Mesenchymal stem cell (in vitro differentiated cells and primary cell): ENCODE measurements around the gene GIMAP5.

ENCODE experiments used
- DNase-seq: peaks from one replicate; pipeline ENCODE4 v3.0.0-alpha.2; 2013
- H2AFZ ChIP-seq: one replicate; pipeline ENCODE4 v1.6.1; 2013; ENCODE audit warnings: low read depth, mild to moderate bottlenecking, control low read depth, inconsistent platforms, low read length, moderate library complexity
- H2AK5ac ChIP-seq: 2 replicates; pipeline ENCODE4 v1.6.1; 2013; ENCODE audit warnings: low read length, moderate library complexity, mild to moderate bottlenecking, inconsistent platforms; ENCODE audit not compliant: severe bottlenecking
- H2BK120ac ChIP-seq: one replicate; pipeline ENCODE4 v1.6.1; 2013; ENCODE audit warnings: low read depth, mild to moderate bottlenecking, inconsistent platforms, low read length, moderate library complexity
- H2BK12ac ChIP-seq, 2 experiments: one replicate each; pipeline ENCODE4 v1.6.1; 2013; ENCODE audit warnings: inconsistent platforms in 2 of 2, low read length in 2 of 2, mild to moderate bottlenecking in 2 of 2, moderate library complexity in 2 of 2, control low read depth in 1 of 2
- H2BK15ac ChIP-seq: one replicate; pipeline ENCODE4 v1.6.1; 2013; ENCODE audit warnings: mild to moderate bottlenecking, low read depth, inconsistent platforms; ENCODE audit not compliant: poor library complexity, severe bottlenecking
- H2BK5ac ChIP-seq: 2 replicates; pipeline ENCODE4 v1.6.1; 2013; ENCODE audit warnings: low read depth, mild to moderate bottlenecking, low read length, control low read depth, inconsistent platforms; ENCODE audit not compliant: poor library complexity, severe bottlenecking
- H3K14ac ChIP-seq, 2 experiments: one replicate each; pipeline ENCODE4 v1.6.1; 2013; ENCODE audit warnings: inconsistent platforms in 2 of 2, low read length in 2 of 2, control low read depth in 1 of 2, mild to moderate bottlenecking in 1 of 2, moderate library complexity in 1 of 2
- H3K18ac ChIP-seq, 2 experiments: one replicate each; pipeline ENCODE4 v1.6.1; 2013; ENCODE audit warnings: inconsistent platforms in 2 of 2, low read length in 2 of 2, control low read depth in 1 of 2, low read depth in 1 of 2, mild to moderate bottlenecking in 1 of 2
- H3K23ac ChIP-seq, 2 experiments: one replicate each; pipeline ENCODE4 v1.6.1; 2013; ENCODE audit warnings: inconsistent platforms in 2 of 2, low read length in 2 of 2, mild to moderate bottlenecking in 2 of 2, moderate library complexity in 2 of 2, control low read depth in 1 of 2
- H3K27ac ChIP-seq: 2 replicates; pipeline ENCODE4 v1.5.1; 2013; ENCODE audit warnings: mild to moderate bottlenecking, moderate library complexity, low read length, control low read depth, inconsistent platforms; ENCODE audit not compliant: poor library complexity, severe bottlenecking
- H3K27me3 ChIP-seq, 2 experiments: 2 replicates each; pipeline versions ENCODE4 v1.6.1 to v1.7.0; 2013; ENCODE audit warnings: low read length in 2 of 2, mild to moderate bottlenecking in 2 of 2, moderate library complexity in 2 of 2, control low read depth in 1 of 2, inconsistent platforms in 1 of 2; ENCODE audit not compliant: control insufficient read depth in 1 of 2, insufficient read depth in 1 of 2
- H3K36me3 ChIP-seq, 2 experiments: 2 replicates each; pipeline versions ENCODE4 v1.6.1 to v1.7.0; 2013; ENCODE audit warnings: low read length in 2 of 2, control low read depth in 1 of 2, inconsistent platforms in 1 of 2, low read depth in 1 of 2, mild to moderate bottlenecking in 1 of 2; ENCODE audit not compliant: insufficient read depth in 2 of 2, control insufficient read depth in 1 of 2
- H3K4ac ChIP-seq, 2 experiments: one replicate each; pipeline ENCODE4 v1.6.1; 2013; ENCODE audit warnings: inconsistent platforms in 2 of 2, low read length in 2 of 2, mild to moderate bottlenecking in 2 of 2, moderate library complexity in 2 of 2, control low read depth in 1 of 2, low read depth in 1 of 2
- H3K4me1 ChIP-seq: 2 replicates; pipeline ENCODE4 v1.6.1; 2013; ENCODE audit warnings: low read depth, low read length, control low read depth; ENCODE audit not compliant: control insufficient read depth, insufficient read depth
- H3K4me2 ChIP-seq: 2 replicates; pipeline ENCODE4 v1.6.1; 2013; ENCODE audit warnings: low read length, mild to moderate bottlenecking, inconsistent platforms; ENCODE audit not compliant: poor library complexity, severe bottlenecking
- H3K4me3 ChIP-seq, 2 experiments: 2 replicates each; pipeline versions ENCODE4 v1.5.1 to v1.7.0; 2013; ENCODE audit warnings: low read length in 2 of 2, mild to moderate bottlenecking in 2 of 2, control low read depth in 1 of 2, low read depth in 1 of 2; ENCODE audit not compliant: insufficient read depth in 1 of 2
- H3K79me1 ChIP-seq: replicated peaks from 2 replicates; pipeline ENCODE4 v1.6.1; 2013; ENCODE audit warnings: mild to moderate bottlenecking, control low read depth, low read length, inconsistent platforms; ENCODE audit not compliant: poor library complexity, severe bottlenecking
- H3K9ac ChIP-seq: 2 replicates; pipeline ENCODE4 v1.7.0; 2013; ENCODE audit warnings: mild to moderate bottlenecking, low read length, moderate library complexity
- H3K9me3 ChIP-seq: 2 replicates; pipeline ENCODE4 v1.7.0; 2013; ENCODE audit warnings: mild to moderate bottlenecking, low read length; ENCODE audit not compliant: control insufficient read depth
- H4K8ac ChIP-seq: one replicate; pipeline ENCODE4 v1.6.1; 2013; ENCODE audit warnings: inconsistent platforms, mild to moderate bottlenecking, low read length, moderate library complexity
- H4K91ac ChIP-seq: one replicate; pipeline ENCODE4 v1.6.1; 2013; ENCODE audit warnings: mild to moderate bottlenecking, low read length, inconsistent platforms
- WGBS: methylation state at CpG from one replicate; pipeline ENCODE4 v1.1.7; 2013; ENCODE audit warnings: mixed read lengths; 5-methylcytosine and 5-hydroxymethylcytosine counted together

GIMAP5 gene

DNA sequence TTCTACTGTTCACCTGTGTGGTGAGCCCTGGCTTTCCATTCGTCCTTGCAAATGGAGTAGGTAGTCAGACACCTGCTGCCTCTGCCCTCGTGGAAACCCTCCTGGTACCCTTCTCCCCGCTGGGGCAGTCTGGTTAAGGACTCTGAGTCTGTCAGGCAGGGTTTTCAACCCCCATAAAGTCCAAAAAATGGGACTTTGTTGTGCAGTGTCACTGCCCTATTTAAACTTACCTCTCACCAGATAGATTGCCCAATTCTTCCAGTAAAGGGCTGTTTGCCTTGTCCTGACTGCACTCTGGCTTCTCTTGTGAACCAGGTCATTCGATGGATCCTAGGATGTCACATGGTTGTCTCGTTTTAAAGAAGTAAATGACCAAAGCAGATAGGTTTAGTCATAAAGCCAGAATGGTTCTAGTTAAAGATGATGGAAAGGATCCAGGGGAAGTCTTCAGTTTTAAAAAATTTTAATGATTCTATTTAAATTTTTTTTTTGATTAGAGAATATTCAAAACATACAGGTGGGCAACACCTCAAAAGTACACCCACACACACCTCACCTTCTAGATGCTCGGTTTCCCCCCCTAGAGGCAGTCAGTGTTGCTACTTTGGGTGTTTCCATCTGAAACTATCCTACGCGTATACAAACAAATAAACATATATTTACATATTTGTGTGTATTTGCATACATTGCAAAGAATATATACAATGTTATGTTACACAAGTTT lies 41.0 kb downstream of the GIMAP5 start:
- Histone ChIP-seq H2AFZ (no peak overlapping the region), H2BK5ac (no peak overlapping the region), H3K18ac (no peak overlapping the region), H2BK120ac (no peak overlapping the region), H4K8ac (no peak overlapping the region), H3K79me1 (no peaks in the 10 kb centered on the region), H3K36me3 (no peaks in the 10 kb centered on the region), H3K4ac (no peak overlapping the region), H3K27ac (no peak overlapping the region), H3K4me1 (no peaks in the 10 kb centered on the region), H3K4me3 (no peak overlapping the region), H2BK12ac (no peak overlapping the region), H3K9me3 (no peaks in the 10 kb centered on the region), H4K91ac (no peak overlapping the region), H2BK15ac (no peak overlapping the region), H3K9ac (peak overlapping the region; percentile 28), H3K14ac (no peak overlapping the region), H3K27me3 (peaks cover 0 to 5% of the 10 kb centered on the region in 2 experiments), H3K23ac (no peak overlapping the region), H3K4me2 (no peak overlapping the region), H2AK5ac (no peak overlapping the region)
- WGBS, result 57% methylated on average over 5 of the region's 8 CpGs
- no peak for DNase-seq

DNA sequence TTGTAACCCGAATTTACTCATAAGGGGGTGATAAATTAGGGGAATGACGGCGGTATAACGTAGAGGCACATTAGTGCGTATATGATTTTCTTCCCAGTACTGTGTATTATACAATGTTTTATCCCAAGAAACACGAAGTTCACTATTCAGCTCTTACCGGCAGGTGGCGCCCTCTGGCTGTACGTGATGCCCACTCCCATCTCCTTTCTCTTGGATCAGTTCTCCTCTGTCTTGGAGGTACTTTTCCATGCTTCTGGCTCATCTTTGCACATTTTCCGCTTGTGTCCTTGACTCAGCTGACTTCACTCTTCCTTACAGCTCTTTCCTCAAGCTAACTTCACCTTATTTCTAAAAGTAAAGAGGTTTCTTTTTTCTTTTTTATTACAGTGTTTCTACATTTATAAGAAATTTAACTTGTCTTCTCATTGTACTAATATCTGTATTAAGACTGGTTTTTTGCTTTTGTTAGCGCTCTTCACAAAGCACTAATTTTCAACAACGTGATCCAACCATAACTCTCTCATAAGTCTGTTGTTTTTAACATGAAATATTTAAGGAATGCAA lies 41.6 kb downstream of the GIMAP5 start:
- Histone ChIP-seq H3K23ac (no peak overlapping the region), H2AFZ (no peak overlapping the region), H2BK12ac (no peak overlapping the region), H3K4ac (no peak overlapping the region), H2BK120ac (no peak overlapping the region), H3K79me1 (no peaks in the 10 kb centered on the region), H2BK15ac (no peak overlapping the region), H3K9ac (peak overlapping the region; percentile 28), H3K9me3 (no peaks in the 10 kb centered on the region), H3K14ac (no peak overlapping the region), H2BK5ac (no peak overlapping the region), H3K4me2 (no peak overlapping the region), H3K27ac (no peak overlapping the region), H3K27me3 (peaks cover 0 to 5% of the 10 kb centered on the region in 2 experiments), H4K91ac (no peak overlapping the region), H3K36me3 (no peaks in the 10 kb centered on the region), H3K18ac (no peak overlapping the region), H3K4me3 (no peak overlapping the region), H3K4me1 (no peaks in the 10 kb centered on the region), H2AK5ac (no peak overlapping the region), H4K8ac (no peak overlapping the region)
- peak; percentile 73 for DNase-seq
- 0% methylated on average over 5 of the region's 12 CpGs for WGBS

DNA sequence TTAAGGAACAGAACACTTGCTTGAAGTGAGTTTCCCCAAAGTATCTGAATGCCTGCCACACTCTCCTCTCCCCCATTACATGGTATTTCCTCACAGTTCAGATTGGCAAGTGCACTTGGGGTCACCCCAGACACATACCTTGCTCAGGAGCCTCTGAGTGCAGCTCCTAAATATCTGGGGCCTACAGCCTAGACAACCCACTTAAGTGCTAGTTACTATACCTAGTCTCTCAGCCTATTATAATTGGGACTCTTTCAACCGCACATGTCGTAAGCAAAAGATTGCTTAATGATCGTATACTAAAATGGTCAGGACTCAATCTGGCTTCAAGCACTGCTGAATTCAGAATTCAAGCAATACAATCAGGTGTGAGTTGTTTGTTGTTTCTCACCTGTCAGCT lies 43.1 kb downstream of the GIMAP5 start:
- Histone ChIP-seq H3K23ac (no peak overlapping the region), H2AFZ (no peak overlapping the region), H3K4me1 (no peaks in the 10 kb centered on the region), H2BK120ac (no peak overlapping the region), H3K4me2 (no peak overlapping the region), H3K18ac (no peak overlapping the region), H3K27me3 (peaks cover 0 to 9% of the 10 kb centered on the region in 2 experiments), H2BK5ac (no peak overlapping the region), H3K4ac (no peak overlapping the region), H3K4me3 (no peak overlapping the region), H2AK5ac (no peak overlapping the region), H4K91ac (no peak overlapping the region), H4K8ac (no peak overlapping the region), H3K27ac (no peak overlapping the region), H3K9ac (no peak overlapping the region), H3K9me3 (no peaks in the 10 kb centered on the region), H3K79me1 (no peaks in the 10 kb centered on the region), H3K36me3 (no peaks in the 10 kb centered on the region), H2BK15ac (no peak overlapping the region), H3K14ac (no peak overlapping the region), H2BK12ac (no peak overlapping the region)
- peak; percentile 5 for DNase-seq
- WGBS, result 77% methylated on average over 3 of the region's 3 CpGs

DNA sequence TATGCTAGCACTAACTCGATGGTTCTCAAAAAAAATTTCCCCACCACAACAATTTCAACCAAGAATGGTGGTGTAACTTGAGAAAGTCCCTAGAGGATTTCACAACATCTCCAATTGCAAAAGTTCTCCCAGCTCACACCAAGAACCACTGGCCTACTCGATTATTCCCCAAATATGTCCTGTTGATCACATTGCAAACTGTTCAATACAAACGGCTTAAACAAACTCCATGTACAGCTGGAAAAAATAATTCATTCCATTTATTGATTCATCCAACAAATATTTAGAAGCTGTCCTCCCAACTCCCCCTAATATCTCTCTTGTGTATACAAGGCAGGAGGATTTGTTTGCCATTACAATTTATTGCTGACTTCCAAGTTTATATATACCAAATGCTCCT lies 43.9 kb downstream of the GIMAP5 start:
- H3K9me3 ChIP-seq, result no peaks in the 10 kb centered on the region
- no peak overlapping the region for H3K18ac ChIP-seq
- H3K4me2 ChIP-seq, result no peak overlapping the region
- no peak overlapping the region for H2AFZ ChIP-seq
- no peak overlapping the region for H2BK120ac ChIP-seq
- no peak overlapping the region for H3K9ac ChIP-seq
- H3K14ac ChIP-seq, result no peak overlapping the region
- WGBS, result 24% methylated on average over 3 of the region's 3 CpGs
- no peak overlapping the region for H2AK5ac ChIP-seq
- H2BK15ac ChIP-seq, result no peak overlapping the region
- peak; percentile 78 for DNase-seq
- no peak overlapping the region for H3K4me3 ChIP-seq
- no peak overlapping the region for H4K8ac ChIP-seq
- H4K91ac ChIP-seq, result no peak overlapping the region
- no peak overlapping the region for H3K4ac ChIP-seq
- no peak overlapping the region for H3K27ac ChIP-seq
- H3K27me3 ChIP-seq, result peaks cover 0 to 9% of the 10 kb centered on the region in 2 experiments
- no peak overlapping the region for H2BK5ac ChIP-seq
- H3K4me1 ChIP-seq, result no peaks in the 10 kb centered on the region
- H3K36me3 ChIP-seq, result no peaks in the 10 kb centered on the region
- H2BK12ac ChIP-seq, result no peak overlapping the region
- no peaks in the 10 kb centered on the region for H3K79me1 ChIP-seq
- no peak overlapping the region for H3K23ac ChIP-seq
